ENCODE data around the gene COL25A1.

Gene COL25A1

DNA sequence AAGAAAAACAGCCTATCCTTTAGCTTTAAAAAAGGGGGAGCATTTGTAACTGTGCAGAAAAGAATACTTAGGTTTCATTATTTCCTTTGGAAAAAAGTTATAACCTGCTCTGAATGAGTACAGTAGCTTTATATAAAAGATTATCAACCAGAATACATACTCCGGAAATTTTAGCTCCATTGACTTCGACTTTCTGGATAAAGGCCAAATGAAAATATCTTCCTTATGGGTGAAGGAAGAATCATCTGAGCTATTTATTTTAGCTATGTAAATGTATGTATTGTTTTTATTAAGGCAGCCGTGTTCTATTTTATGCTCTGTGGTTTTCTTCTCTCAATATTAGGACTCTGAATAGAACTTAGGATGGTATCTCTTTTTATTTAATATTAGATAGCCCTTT is 470.6 kb downstream of the COL25A1 start:
- Histone ChIP-seq H3K4me1 (no peaks in the 10 kb centered on the region), H3K9me3 (ENCODE audit: control insufficient read depth, low read length) (no peaks in the 10 kb centered on the region), H3K27me3 (ENCODE audit: control insufficient read depth, insufficient read depth, low read length) (no peaks in the 10 kb centered on the region), H3K27ac (no peak overlapping the region), H3K4me3 (ENCODE audit: low read depth, low read length) (no peak overlapping the region), H3K36me3 (ENCODE audit: control insufficient read depth, insufficient read depth, low read length) (no peaks in the 10 kb centered on the region), H3K9ac (no peak overlapping the region), H2AFZ (no peak overlapping the region), H3K4me2 (ENCODE audit: low read length) (no peak overlapping the region), H3K79me2 (no peaks in the 10 kb centered on the region)
- TF ChIP-seq, protein P1, sequence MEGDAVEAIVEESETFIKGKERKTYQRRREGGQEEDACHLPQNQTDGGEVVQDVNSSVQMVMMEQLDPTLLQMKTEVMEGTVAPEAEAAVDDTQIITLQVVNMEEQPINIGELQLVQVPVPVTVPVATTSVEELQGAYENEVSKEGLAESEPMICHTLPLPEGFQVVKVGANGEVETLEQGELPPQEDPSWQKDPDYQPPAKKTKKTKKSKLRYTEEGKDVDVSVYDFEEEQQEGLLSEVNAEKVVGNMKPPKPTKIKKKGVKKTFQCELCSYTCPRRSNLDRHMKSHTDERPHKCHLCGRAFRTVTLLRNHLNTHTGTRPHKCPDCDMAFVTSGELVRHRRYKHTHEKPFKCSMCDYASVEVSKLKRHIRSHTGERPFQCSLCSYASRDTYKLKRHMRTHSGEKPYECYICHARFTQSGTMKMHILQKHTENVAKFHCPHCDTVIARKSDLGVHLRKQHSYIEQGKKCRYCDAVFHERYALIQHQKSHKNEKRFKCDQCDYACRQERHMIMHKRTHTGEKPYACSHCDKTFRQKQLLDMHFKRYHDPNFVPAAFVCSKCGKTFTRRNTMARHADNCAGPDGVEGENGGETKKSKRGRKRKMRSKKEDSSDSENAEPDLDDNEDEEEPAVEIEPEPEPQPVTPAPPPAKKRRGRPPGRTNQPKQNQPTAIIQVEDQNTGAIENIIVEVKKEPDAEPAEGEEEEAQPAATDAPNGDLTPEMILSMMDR (IDR thresholded peaks at IDR 0.05), result no peak

DNA sequence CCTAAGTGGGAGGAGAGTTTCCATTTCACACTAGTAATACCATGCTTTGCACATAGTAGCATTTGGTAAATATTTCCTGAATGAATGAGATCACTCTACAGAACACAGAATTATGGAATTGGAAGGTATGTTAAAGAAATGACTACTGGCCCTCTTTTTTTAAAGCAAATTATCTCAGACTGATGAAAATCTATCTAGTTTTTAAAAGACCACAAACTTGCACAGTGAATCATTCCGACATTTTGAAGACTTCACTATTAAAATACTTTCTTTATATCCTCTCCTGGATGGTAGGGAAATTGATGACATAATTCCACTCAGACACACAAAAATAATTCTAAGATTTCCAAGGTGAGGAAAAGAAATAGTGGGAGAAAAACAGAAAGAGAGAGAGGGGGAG is 471.2 kb downstream of the COL25A1 start:
- Histone ChIP-seq H3K79me2 (no peaks in the 10 kb centered on the region), H3K27ac (no peak overlapping the region), H3K27me3 (ENCODE audit: control insufficient read depth, insufficient read depth, low read length) (no peaks in the 10 kb centered on the region), H3K36me3 (ENCODE audit: control insufficient read depth, insufficient read depth, low read length) (no peaks in the 10 kb centered on the region), H3K4me2 (ENCODE audit: low read length) (no peak overlapping the region), H2AFZ (no peak overlapping the region), H3K4me1 (no peaks in the 10 kb centered on the region), H3K9ac (no peak overlapping the region), H3K4me3 (ENCODE audit: low read depth, low read length) (no peak overlapping the region), H3K9me3 (ENCODE audit: control insufficient read depth, low read length) (no peaks in the 10 kb centered on the region)
- TF ChIP-seq, protein P1 (IDR thresholded peaks at IDR 0.05), result no peak

DNA sequence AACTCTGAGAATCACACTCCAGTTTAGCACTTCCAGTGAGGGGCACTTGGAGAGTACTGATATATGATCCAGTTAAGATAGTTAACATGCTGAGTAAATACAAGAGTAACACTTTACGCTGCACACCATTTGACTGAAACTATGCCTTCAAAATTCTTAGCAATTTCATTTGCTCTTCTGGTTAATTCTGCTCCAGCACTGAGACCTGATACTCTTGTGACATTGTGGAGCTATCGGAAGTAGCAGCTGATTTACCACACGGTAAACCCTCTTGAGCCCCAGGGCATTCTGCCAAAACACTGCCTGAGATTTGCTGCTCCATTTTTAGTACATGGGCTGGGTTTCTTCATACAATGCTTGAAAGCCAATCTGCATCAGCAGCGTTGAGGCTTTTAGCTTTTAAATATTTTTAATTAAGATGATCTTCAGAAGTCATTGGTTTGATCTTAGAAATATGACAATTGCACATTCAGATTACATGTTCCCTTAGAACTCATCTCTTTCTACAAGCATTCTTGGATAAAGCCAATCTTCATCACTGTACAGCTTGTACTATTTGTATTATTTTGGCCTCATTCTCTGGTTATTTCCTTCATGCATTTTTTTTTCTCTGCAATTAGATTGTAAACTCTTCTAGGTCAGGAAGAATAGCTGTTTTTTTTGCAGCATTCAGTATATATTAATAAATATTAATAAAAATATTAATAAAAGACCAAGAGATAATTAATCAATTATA is 471.8 kb downstream of the COL25A1 start:
- Histone ChIP-seq H3K9me3 (ENCODE audit: control insufficient read depth, low read length) (no peaks in the 10 kb centered on the region), H2AFZ (no peak overlapping the region), H3K79me2 (no peaks in the 10 kb centered on the region), H3K36me3 (ENCODE audit: control insufficient read depth, insufficient read depth, low read length) (no peaks in the 10 kb centered on the region), H3K4me3 (ENCODE audit: low read depth, low read length) (no peak overlapping the region), H3K4me1 (no peaks in the 10 kb centered on the region), H3K4me2 (ENCODE audit: low read length) (no peak overlapping the region), H3K9ac (no peak overlapping the region), H3K27ac (no peak overlapping the region), H3K27me3 (ENCODE audit: control insufficient read depth, insufficient read depth, low read length) (no peaks in the 10 kb centered on the region)
- TF ChIP-seq, protein P1 (IDR thresholded peaks at IDR 0.05), result no peak

DNA sequence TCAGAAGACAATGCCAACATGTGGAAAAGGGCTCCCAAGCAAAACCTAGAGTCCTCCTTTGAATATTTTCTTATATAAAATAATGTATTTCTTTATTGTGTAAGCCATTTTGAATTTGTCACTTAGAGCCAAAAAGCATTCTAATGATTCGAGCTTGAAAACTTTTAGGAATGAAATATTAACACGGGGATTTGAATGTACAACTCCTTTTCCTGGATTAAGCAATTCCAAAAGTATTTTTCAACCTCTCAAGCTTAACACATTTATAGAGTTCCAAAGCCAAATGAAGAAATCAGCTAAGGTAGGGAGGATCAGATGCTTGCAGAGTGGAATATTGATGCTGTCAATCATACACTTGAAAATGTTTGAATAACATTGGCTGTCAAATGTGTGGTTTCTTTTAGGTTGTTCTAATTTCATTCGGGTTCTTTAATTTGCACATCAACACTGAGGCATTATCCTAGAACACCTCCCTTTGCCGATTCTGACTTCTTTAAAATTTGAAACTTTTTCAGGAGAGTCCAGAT is 472.4 kb downstream of the COL25A1 start:
- Histone ChIP-seq H3K36me3 (ENCODE audit: control insufficient read depth, insufficient read depth, low read length) (no peaks in the 10 kb centered on the region), H3K27ac (no peak overlapping the region), H3K79me2 (no peaks in the 10 kb centered on the region), H3K9me3 (ENCODE audit: control insufficient read depth, low read length) (no peaks in the 10 kb centered on the region), H3K9ac (no peak overlapping the region), H3K4me1 (no peaks in the 10 kb centered on the region), H2AFZ (no peak overlapping the region), H3K4me2 (ENCODE audit: low read length) (no peak overlapping the region), H3K4me3 (ENCODE audit: low read depth, low read length) (no peak overlapping the region), H3K27me3 (ENCODE audit: control insufficient read depth, insufficient read depth, low read length) (no peaks in the 10 kb centered on the region)
- TF ChIP-seq, protein P1 (IDR thresholded peaks at IDR 0.05), result no peak

DNA sequence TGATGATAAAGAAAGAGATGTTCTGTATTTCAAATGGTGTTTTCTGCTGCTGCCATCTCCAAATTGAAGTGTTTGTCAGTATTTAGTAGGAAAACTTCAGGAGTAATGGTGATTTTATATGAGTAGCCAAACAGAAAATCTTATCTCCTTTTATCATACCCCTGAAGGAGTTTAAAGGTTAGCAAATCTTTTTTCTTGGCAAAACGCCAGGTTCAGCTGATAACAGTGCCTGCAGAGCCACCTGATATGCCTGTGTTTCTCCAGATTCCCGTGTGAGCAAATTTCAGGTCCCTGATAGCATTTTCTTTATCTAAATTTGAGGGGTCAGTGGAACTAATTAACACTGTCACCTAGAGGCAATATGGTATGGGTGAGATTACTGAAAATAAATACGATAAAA is 473.8 kb downstream of the COL25A1 start:
- no peak overlapping the region for H3K4me3 ChIP-seq (ENCODE audit: low read depth, low read length)
- no peaks in the 10 kb centered on the region for H3K9me3 ChIP-seq (ENCODE audit: control insufficient read depth, low read length)
- no peak overlapping the region for H2AFZ ChIP-seq
- no peaks in the 10 kb centered on the region for H3K79me2 ChIP-seq
- no peak overlapping the region for H3K27ac ChIP-seq
- no peak overlapping the region for H3K9ac ChIP-seq
- no peaks in the 10 kb centered on the region for H3K36me3 ChIP-seq (ENCODE audit: control insufficient read depth, insufficient read depth, low read length)
- no peaks in the 10 kb centered on the region for H3K27me3 ChIP-seq (ENCODE audit: control insufficient read depth, insufficient read depth, low read length)
- TF ChIP-seq, protein P1 (IDR thresholded peaks at IDR 0.05), result no peak
- no peaks in the 10 kb centered on the region for H3K4me1 ChIP-seq
- H3K4me2 ChIP-seq (ENCODE audit: low read length), result peak overlapping the region; percentile 27

All from parathyroid adenoma (tissue), 2 donors.